ENCODE data around the gene CD276. TPM values are rescaled to one million over a fixed set of nuclear protein-coding genes. Genes with fewer than 3 reads are reported as not detected.

Gene CD276
- total RNA-seq, 2 experiments from 2014 or later = not detected

DNA sequence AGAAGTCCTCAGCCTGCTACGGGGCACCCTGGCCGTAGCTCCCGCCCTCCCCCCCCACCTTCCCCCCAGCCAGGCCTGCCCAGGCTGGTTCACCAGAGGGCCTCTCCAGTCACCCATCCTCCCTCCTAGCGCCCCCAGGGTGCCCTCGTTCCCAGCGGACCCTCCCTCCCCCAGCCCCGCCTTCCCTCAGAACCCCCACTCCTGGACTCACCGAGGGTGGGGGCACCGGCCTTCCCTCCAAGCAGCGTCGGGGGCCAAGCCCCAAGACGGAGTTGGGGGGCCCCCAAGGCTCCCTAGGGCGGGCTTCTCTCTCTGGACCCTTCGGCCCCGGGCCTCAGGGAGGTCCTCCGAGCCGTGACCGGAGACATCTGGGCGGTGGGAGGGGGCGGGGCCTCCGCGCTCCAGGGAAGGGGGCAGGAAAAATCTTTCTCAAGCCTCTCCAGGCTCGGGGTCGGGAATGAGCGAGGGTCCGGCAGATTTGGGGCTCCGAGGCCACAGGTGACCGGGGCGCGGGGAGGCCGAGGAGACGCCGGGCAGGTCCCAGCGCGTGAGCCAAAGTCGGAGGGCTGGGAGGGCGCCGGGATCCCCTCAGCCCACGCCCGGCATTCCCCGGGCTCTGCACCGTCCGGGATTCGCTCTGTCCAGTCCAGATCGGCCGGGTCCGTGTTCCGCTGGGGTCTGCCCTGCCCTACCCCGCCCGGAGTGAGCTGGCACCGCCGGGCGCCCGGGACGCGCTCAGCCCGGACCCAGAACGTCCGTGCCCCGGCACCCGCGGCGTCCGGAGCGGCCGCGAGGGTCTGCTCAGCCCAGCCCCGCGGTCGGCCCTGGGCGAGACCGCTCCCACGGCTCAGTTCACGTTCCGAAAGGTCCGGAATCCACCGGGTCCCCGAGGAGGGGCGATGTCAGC lies 68.0 kb downstream of the CD276 start:
- H3K9me3 Mint-ChIP-seq = no peaks in the 10 kb centered on the region
- POLR2A ChIA-PET = no interaction called here
- no peak overlapping the region for H3K27ac Mint-ChIP-seq
- Histone ChIP-seq H3K36me3 (ENCODE audit: insufficient read depth, low read length) (no peaks in the 10 kb centered on the region), H3K4me3 (ENCODE audit: low read length) (no peak overlapping the region), H3K4me1 (ENCODE audit: insufficient read depth, low read length) (peaks cover 4% of the 10 kb centered on the region), H3K27ac (ENCODE audit: low read depth in 1 of 2, low read length in 2 of 2) (no peak overlapping the region), H3K9me3 (ENCODE audit: control insufficient read depth in 1 of 2, insufficient read depth in 1 of 2, low read length in 2 of 2) (no peaks in the 10 kb centered on the region), H3K27me3 (ENCODE audit: control insufficient read depth in 1 of 2, insufficient read depth in 2 of 2, low read length in 2 of 2) (peaks cover 25 to 57% of the 10 kb centered on the region in 2 experiments)
- H3K27me3 Mint-ChIP-seq = peaks cover 59% of the 10 kb centered on the region
- H3K4me3 Mint-ChIP-seq = no peak overlapping the region
- ATAC-seq (ENCODE audit: poor library complexity) (no peak), DNase-seq (no peak)
- CTCF ChIA-PET = no interaction called here
- no peak for TF ChIP-seq CTCF (IDR thresholded peaks at IDR 0.05)
- no peaks in the 10 kb centered on the region for H3K4me1 Mint-ChIP-seq (ENCODE audit: low read depth)
- no peaks in the 10 kb centered on the region for H3K36me3 Mint-ChIP-seq (ENCODE audit: low read depth)
- intact Hi-C loops (cut with DNase I, micrococcal nuclease) = no loop called here

DNA sequence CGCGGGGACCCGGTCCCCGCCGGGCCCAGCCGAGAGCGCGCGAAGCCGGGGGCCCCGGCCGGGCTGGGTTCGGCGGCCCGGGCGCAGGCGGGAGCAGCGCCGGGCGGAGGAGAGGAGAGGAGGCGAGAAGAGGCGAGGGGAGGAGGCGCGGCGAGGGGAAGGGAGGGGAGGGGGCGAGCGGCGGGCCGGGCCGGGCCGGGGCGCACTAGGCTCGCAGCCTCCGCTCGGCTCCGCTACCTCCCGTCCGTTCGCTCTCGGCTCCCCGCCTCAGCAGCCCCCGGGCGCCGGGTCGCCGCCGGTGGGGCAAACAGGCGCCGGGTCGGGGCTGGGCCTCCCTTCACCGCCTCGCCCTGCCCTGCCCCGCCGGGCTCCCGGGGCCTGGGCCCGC lies 68.6 kb downstream of the CD276 start:
- ChIA-PET POLR2A (no interaction called here), CTCF (no interaction called here)
- H3K4me3 ChIP-seq (ENCODE audit: low read length) = no peak overlapping the region
- no peaks in the 10 kb centered on the region for H3K9me3 ChIP-seq (ENCODE audit: control insufficient read depth in 1 of 2, insufficient read depth in 1 of 2, low read length in 2 of 2)
- no peak for TF ChIP-seq CTCF (IDR thresholded peaks at IDR 0.05)
- intact Hi-C loops (cut with DNase I, micrococcal nuclease) = no loop called here
- no peaks in the 10 kb centered on the region for H3K36me3 ChIP-seq (ENCODE audit: insufficient read depth, low read length)
- DNase-seq (no peak), ATAC-seq (ENCODE audit: poor library complexity) (no peak)
- Mint-ChIP-seq H3K9me3 (no peaks in the 10 kb centered on the region), H3K27ac (no peak overlapping the region), H3K27me3 (peaks cover 52% of the 10 kb centered on the region), H3K4me3 (no peak overlapping the region), H3K4me1 (ENCODE audit: low read depth) (no peaks in the 10 kb centered on the region), H3K36me3 (ENCODE audit: low read depth) (no peaks in the 10 kb centered on the region)
- peaks cover 4% of the 10 kb centered on the region for H3K4me1 ChIP-seq (ENCODE audit: insufficient read depth, low read length)
- H3K27ac ChIP-seq (ENCODE audit: low read depth in 1 of 2, low read length in 2 of 2) = no peak overlapping the region
- H3K27me3 ChIP-seq (ENCODE audit: control insufficient read depth in 1 of 2, insufficient read depth in 2 of 2, low read length in 2 of 2) = peaks cover 25 to 56% of the 10 kb centered on the region in 2 experiments

DNA sequence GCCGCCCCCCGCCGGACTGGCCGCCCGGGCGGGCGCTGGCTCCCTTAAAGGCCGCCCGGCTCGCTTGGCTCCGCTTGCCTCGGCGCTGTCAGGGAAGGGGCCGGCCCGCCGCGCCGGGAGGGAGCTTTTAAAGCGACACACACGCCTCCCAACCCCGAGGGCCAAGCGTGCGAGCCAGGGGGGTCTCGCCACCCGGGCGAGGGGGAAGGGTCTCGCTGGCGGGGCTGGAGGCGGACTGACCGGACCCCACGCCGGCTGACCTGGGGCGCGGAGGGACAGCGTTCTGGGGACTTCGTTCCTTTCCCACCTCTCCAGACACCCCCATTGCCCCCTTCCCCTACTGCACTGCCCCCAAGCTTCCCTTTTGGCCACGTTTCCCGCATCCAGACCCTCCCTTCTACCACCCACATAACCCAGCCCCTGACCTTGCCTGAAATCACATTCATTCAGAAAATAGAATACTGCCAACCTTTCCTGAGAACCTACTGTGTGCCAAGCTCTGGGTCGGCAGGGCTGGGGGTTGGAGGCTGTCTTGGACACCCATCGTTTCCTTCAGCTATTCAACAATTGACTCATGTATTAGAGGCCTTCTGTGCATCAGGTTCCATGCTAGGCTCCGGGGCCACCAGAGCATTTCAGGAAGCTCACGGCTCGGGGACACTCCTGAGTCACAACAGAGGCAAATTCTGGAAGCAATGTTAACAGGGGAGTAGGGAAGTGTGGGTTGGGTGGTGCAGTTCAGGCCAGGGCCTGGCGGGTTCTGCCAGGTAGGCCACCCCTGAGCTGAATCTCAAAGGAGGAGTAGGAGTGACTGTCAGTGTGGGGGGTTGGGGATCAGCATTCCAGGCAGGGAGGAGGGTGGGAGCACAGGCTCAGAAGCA lies 69.3 kb downstream of the CD276 start, which contains the start of gene INSYN1:
TSS of gene INSYN1 (minus strand) at position 102 of the 881 bp plus-strand sequence. CDS start 2,221 bp downstream, outside the sequence.
- Histone ChIP-seq H3K36me3 (ENCODE audit: insufficient read depth, low read length) (no peaks in the 10 kb centered on the region), H3K4me1 (ENCODE audit: insufficient read depth, low read length) (peaks cover 4% of the 10 kb centered on the region), H3K27ac (ENCODE audit: low read depth in 1 of 2, low read length in 2 of 2) (no peak within 1 kb of the TSS), H3K4me3 (ENCODE audit: low read length) (no peak within 1 kb of the TSS), H3K9me3 (ENCODE audit: control insufficient read depth in 1 of 2, insufficient read depth in 1 of 2, low read length in 2 of 2) (no peaks in the 10 kb centered on the region), H3K27me3 (ENCODE audit: control insufficient read depth in 1 of 2, insufficient read depth in 2 of 2, low read length in 2 of 2) (peaks cover 25 to 61% of the 10 kb centered on the region in 2 experiments)
- no peaks in the 10 kb centered on the region for H3K9me3 Mint-ChIP-seq
- no peak for DNase-seq
- CTCF ChIA-PET = no interaction called here
- POLR2A ChIA-PET = no interaction called here
- no peak within 1 kb of the TSS for H3K4me3 Mint-ChIP-seq
- H3K27me3 Mint-ChIP-seq = peaks cover 45% of the 10 kb centered on the region
- ATAC-seq (ENCODE audit: poor library complexity) = no peak
- no peaks in the 10 kb centered on the region for H3K4me1 Mint-ChIP-seq (ENCODE audit: low read depth)
- no peaks in the 10 kb centered on the region for H3K36me3 Mint-ChIP-seq (ENCODE audit: low read depth)
- intact Hi-C loops (cut with DNase I, micrococcal nuclease) = no loop called here
- TF ChIP-seq CTCF (IDR thresholded peaks at IDR 0.05) = no peak
- H3K27ac Mint-ChIP-seq = no peak within 1 kb of the TSS

Data from CD4-positive, alpha-beta T cell (primary cell).